Measurements from ENCODE around the gene PALLD. TPM values are rescaled to one million over a fixed set of nuclear protein-coding genes. Genes with fewer than 3 reads are reported as not detected.

The PALLD gene
- total RNA-seq, 1 experiment from 2014 or later: 166 TPM

DNA sequence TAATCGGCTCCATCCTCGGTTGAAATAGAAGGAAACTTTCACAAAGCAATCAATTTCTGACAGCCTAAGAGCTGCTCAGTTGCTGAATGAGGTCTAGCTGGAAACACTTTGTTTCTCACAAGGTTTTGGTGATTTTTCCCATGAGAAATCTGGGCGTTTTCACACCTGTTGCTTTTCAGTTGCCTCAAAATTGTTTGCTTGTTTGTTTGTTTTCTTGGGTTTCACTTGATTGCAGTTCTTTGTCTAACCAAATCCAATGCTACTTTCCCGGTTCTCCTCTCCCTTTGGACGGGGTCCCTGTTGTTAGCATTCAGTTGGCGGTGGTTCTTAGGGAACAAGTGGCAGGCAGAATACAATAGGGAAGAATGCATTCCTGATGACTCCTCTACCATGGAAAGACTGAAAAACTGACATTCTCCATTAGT, 135.5 kb downstream of the PALLD start:
- DNase-seq (ENCODE audit: low read depth, low spot score): no peak
- H3K9me2 ChIP-seq (ENCODE audit: insufficient read depth): no peaks in the 10 kb centered on the region
- no peaks in the 10 kb centered on the region for H3K36me3 ChIP-seq (ENCODE audit: control insufficient read depth in 1 of 2, insufficient read depth in 2 of 2, low read length in 2 of 2)
- CTCF ChIA-PET: interaction anchor here (2.9 kb wide), 1 partner anchor 47 kb away, joined by 8 read pairs; no protein-coding TSS in a partner anchor
- peaks cover 76 to 79% of the 10 kb centered on the region in 2 experiments for H3K4me1 ChIP-seq (ENCODE audit: control insufficient read depth in 1 of 2, insufficient read depth in 2 of 2, low read length in 2 of 2)
- TF ChIP-seq, protein P1, sequence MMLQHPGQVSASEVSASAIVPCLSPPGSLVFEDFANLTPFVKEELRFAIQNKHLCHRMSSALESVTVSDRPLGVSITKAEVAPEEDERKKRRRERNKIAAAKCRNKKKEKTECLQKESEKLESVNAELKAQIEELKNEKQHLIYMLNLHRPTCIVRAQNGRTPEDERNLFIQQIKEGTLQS (IDR thresholded peaks at IDR 0.05): no peak
- TF ChIP-seq YY1 (IDR thresholded peaks at IDR 0.05; ENCODE audit: extremely low read depth, insufficient replicate concordance, low read depth, low read length) (no peak), EZH2 (IDR thresholded peaks at IDR 0.05) (no peak), SP1 (IDR thresholded peaks at IDR 0.05; ENCODE audit: low read depth) (no peak), ELF1 (IDR thresholded peaks at IDR 0.05; ENCODE audit: borderline replicate concordance, low read depth) (no peak)
- BruUV-seq (replicated peaks): TSS peak; percentile 56
- peak overlapping the region; percentile 65 to 73 for H3K4me3 ChIP-seq (replicated peaks in 1 of 2; ENCODE audit: low read depth in 1 of 2, low read length in 2 of 2)
- no peak overlapping the region for H2AFZ ChIP-seq (ENCODE audit: low read depth, low read length, poor library complexity, severe bottlenecking)
- H3K4me2 ChIP-seq (ENCODE audit: low read length): peak overlapping the region; percentile 96
- H3K9me3 ChIP-seq (ENCODE audit: control insufficient read depth in 1 of 2, insufficient read depth in 1 of 2, low read depth in 1 of 2, low read length in 2 of 2): no peaks in the 10 kb centered on the region
- RAD21 ChIA-PET (ENCODE audit: low non-redundant PET in 1 of 2, low total read pairs in 2 of 2, uncharacterized antibody in 2 of 2, unreplicated experiment in 2 of 2): interaction anchor here in 1 of 2 experiments (1.3 kb wide), 1 partner anchor 47 kb away, joined by 3 read pairs; no protein-coding TSS in a partner anchor
- ATAC-seq: no peak
- H3K27ac ChIP-seq (ENCODE audit: low read depth, low read length): peak overlapping the region; percentile 94
- peaks cover 52% of the 10 kb centered on the region for H3K79me2 ChIP-seq (ENCODE audit: insufficient read depth, low read length)
- no peaks in the 10 kb centered on the region for H3K27me3 ChIP-seq (ENCODE audit: insufficient read depth, low read length)
- intact Hi-C loops (cut with micrococcal nuclease): no loop called here
- peak overlapping the region; percentile 74 for H3K9ac ChIP-seq (ENCODE audit: low read length)
- no peaks in the 10 kb centered on the region for H4K20me1 ChIP-seq (ENCODE audit: insufficient read depth)
- POLR2A ChIA-PET: interaction anchor here (0.7 kb wide), 1 partner anchor 46 kb away, joined by 3 read pairs; no protein-coding TSS in a partner anchor

DNA sequence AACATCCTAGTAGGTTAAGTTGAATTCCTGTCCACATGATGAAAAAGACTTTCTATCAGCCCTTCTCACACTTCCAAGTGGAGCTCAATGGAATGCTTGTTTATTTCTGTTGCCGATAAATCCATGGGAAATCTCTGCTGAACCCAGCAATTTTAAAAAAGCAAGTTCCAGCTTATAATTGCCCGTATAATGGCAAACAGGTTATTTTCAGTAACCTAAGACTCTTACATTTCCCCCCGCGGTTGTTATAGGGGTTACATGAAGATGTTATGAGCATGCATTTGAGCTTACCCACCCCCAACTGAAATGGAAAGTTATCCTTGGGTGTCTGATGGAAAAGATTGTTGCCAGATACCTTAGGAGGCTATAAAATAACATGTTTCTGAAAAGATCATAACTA, 136.2 kb downstream of the PALLD start:
- peaks cover 53% of the 10 kb centered on the region for H3K79me2 ChIP-seq (ENCODE audit: insufficient read depth, low read length)
- RAD21 ChIA-PET (ENCODE audit: low non-redundant PET in 1 of 2, low total read pairs in 2 of 2, uncharacterized antibody in 2 of 2, unreplicated experiment in 2 of 2): interaction anchor here in 1 of 2 experiments (0.6 kb wide), 1 partner anchor 66 kb away, joined by 3 read pairs; no protein-coding TSS in a partner anchor
- CTCF ChIA-PET: interaction anchor here (2.9 kb wide), 1 partner anchor 47 kb away, joined by 8 read pairs; no protein-coding TSS in a partner anchor

More for the DNA sequence above, 136.2 kb downstream of the PALLD start:
- BruUV-seq (replicated peaks): no TSS peak
- intact Hi-C loops (cut with micrococcal nuclease): no loop called here
- Histone ChIP-seq H3K9ac (ENCODE audit: low read length) (peak overlapping the region; percentile 74), H3K4me2 (ENCODE audit: low read length) (peak overlapping the region; percentile 96), H3K9me3 (ENCODE audit: control insufficient read depth in 1 of 2, insufficient read depth in 1 of 2, low read depth in 1 of 2, low read length in 2 of 2) (no peaks in the 10 kb centered on the region), H3K4me3 (replicated peaks in 1 of 2; ENCODE audit: low read depth in 1 of 2, low read length in 2 of 2) (peak overlapping the region; percentile 65 to 73), H3K9me2 (ENCODE audit: insufficient read depth) (no peaks in the 10 kb centered on the region), H2AFZ (ENCODE audit: low read depth, low read length, poor library complexity, severe bottlenecking) (no peak overlapping the region), H3K27me3 (ENCODE audit: insufficient read depth, low read length) (no peaks in the 10 kb centered on the region), H3K36me3 (ENCODE audit: control insufficient read depth in 1 of 2, insufficient read depth in 2 of 2, low read length in 2 of 2) (no peaks in the 10 kb centered on the region), H3K4me1 (ENCODE audit: control insufficient read depth in 1 of 2, insufficient read depth in 2 of 2, low read length in 2 of 2) (peaks cover 78 to 86% of the 10 kb centered on the region in 2 experiments), H3K27ac (ENCODE audit: low read depth, low read length) (peak overlapping the region; percentile 94), H4K20me1 (ENCODE audit: insufficient read depth) (no peaks in the 10 kb centered on the region)
- DNase-seq (ENCODE audit: low read depth, low spot score) (no peak), ATAC-seq (no peak)
- TF ChIP-seq, protein P1 (IDR thresholded peaks at IDR 0.05): no peak
- TF ChIP-seq ZFX (IDR thresholded peaks at IDR 0.05) (no peak), EZH2phosphoT487 (IDR thresholded peaks at IDR 0.05; ENCODE audit: borderline replicate concordance) (no peak), FOSL1 (IDR thresholded peaks at IDR 0.05; ENCODE audit: low read depth) (no peak), EZH2 (IDR thresholded peaks at IDR 0.05) (no peak), SP1 (IDR thresholded peaks at IDR 0.05; ENCODE audit: low read depth) (no peak), CEBPB (IDR thresholded peaks at IDR 0.05; ENCODE audit: low read depth) (no peak), SRF (IDR thresholded peaks at IDR 0.05; ENCODE audit: low read depth) (no peak), TCF7L2 (IDR thresholded peaks at IDR 0.05; ENCODE audit: borderline replicate concordance, extremely low read depth, insufficient read depth, insufficient read length) (no peak), ELF1 (IDR thresholded peaks at IDR 0.05; ENCODE audit: borderline replicate concordance, low read depth) (no peak), RAD21 (IDR thresholded peaks at IDR 0.05; ENCODE audit: low read depth) (no peak), POLR2A (IDR thresholded peaks at IDR 0.05; ENCODE audit: borderline replicate concordance, extremely low read depth, insufficient read depth, insufficient read length) (no peak)
- TF ChIP-seq, protein P2, sequence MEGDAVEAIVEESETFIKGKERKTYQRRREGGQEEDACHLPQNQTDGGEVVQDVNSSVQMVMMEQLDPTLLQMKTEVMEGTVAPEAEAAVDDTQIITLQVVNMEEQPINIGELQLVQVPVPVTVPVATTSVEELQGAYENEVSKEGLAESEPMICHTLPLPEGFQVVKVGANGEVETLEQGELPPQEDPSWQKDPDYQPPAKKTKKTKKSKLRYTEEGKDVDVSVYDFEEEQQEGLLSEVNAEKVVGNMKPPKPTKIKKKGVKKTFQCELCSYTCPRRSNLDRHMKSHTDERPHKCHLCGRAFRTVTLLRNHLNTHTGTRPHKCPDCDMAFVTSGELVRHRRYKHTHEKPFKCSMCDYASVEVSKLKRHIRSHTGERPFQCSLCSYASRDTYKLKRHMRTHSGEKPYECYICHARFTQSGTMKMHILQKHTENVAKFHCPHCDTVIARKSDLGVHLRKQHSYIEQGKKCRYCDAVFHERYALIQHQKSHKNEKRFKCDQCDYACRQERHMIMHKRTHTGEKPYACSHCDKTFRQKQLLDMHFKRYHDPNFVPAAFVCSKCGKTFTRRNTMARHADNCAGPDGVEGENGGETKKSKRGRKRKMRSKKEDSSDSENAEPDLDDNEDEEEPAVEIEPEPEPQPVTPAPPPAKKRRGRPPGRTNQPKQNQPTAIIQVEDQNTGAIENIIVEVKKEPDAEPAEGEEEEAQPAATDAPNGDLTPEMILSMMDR (IDR thresholded peaks at IDR 0.05 in 2 of 3, conservative IDR thresholded peaks at IDR 0.05 in 1 of 3; ENCODE audit: borderline replicate concordance in 1 of 3, insufficient read depth in 1 of 3, low read depth in 2 of 3, low read length in 2 of 3): no peak
- TF ChIP-seq, protein P3, sequence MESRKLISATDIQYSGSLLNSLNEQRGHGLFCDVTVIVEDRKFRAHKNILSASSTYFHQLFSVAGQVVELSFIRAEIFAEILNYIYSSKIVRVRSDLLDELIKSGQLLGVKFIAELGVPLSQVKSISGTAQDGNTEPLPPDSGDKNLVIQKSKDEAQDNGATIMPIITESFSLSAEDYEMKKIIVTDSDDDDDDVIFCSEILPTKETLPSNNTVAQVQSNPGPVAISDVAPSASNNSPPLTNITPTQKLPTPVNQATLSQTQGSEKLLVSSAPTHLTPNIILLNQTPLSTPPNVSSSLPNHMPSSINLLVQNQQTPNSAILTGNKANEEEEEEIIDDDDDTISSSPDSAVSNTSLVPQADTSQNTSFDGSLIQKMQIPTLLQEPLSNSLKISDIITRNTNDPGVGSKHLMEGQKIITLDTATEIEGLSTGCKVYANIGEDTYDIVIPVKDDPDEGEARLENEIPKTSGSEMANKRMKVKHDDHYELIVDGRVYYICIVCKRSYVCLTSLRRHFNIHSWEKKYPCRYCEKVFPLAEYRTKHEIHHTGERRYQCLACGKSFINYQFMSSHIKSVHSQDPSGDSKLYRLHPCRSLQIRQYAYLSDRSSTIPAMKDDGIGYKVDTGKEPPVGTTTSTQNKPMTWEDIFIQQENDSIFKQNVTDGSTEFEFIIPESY (IDR thresholded peaks at IDR 0.05; ENCODE audit: extremely low read depth, insufficient replicate concordance, low read length): no peak
- POLR2A ChIA-PET: interaction anchor here (1.2 to 2.1 kb wide), 2 partner anchors 44 to 199 kb away, joined by 3 to 4 read pairs; no protein-coding TSS in a partner anchor
